ENCODE results near the gene CSKMT. TPM values are rescaled to one million over a fixed set of nuclear protein-coding genes. Genes with fewer than 3 reads are reported as not detected.
A peak's percentile ranks its signal among the peaks of the same experiment; 100 is the strongest.

Gene CSKMT
- polyA plus RNA-seq, 3 donors, result 9.7 to 18.6 (median 11.6) TPM

DNA sequence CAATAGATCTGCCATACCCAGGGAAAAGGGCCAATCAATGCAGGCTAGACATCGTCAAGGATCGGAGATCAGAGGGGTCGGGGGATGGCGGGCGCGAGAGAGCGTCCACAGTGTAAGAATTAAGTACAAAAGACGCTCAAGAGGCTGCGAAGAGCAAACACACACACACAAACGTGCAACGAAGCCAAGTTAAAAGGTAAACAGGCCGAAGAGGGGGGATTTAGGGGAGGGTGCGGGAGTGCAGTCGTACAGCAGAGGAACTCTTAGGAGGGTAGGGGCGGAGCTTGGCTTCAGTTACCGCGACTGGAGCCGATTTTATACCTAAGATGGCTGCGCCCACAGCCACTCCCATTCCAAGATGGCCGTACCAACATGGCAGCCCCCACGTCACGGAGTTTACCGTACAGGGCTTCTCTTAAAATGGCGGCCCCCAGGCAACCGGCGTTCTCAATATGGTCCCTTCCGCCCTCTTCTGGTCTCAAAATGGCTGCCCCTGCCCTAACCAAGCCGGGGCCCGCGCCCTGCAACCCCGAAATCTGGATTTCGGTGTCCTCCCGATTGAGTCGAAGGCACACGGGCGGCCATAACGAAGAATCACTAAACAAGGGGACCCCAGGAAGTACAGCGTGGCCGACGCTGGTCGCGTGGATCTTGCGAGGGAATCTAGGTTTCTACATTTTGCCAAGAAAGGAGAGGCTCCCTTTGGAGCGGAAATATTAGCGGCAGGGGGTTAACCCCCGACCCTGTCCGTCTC lies 44.3 kb downstream of the CSKMT start:
- peak overlapping the region; percentile 80 for H3K27ac ChIP-seq (ENCODE audit: low read depth, low read length)
- WGBS, 3 donors, result 0 to 5% (median 1%) methylated on average over 47 of the region's 47 CpGs

DNA sequence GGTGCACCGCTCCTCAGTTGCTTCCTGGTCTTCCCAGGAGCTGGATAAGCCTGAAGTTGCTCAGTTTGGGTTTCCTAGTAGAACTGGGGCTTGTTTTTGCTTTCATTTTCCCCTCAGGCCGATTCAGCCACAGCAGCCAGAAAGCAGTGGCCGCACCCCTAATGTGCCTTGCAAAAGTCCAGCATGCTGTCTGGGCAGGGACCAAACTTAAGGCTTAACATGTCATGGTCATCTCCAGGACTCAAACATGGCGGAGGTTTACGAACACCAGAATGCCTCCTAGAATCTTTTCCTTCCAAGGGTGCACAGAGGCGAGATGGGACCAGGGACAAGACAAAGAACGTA lies 44.9 kb downstream of the CSKMT start:
- H3K27ac ChIP-seq (ENCODE audit: low read depth, low read length), result peak overlapping the region; percentile 80
- 50 to 70% (median 51%) methylated on average over 7 of the region's 7 CpGs for whole genome bisulfite sequencing, 3 donors

DNA sequence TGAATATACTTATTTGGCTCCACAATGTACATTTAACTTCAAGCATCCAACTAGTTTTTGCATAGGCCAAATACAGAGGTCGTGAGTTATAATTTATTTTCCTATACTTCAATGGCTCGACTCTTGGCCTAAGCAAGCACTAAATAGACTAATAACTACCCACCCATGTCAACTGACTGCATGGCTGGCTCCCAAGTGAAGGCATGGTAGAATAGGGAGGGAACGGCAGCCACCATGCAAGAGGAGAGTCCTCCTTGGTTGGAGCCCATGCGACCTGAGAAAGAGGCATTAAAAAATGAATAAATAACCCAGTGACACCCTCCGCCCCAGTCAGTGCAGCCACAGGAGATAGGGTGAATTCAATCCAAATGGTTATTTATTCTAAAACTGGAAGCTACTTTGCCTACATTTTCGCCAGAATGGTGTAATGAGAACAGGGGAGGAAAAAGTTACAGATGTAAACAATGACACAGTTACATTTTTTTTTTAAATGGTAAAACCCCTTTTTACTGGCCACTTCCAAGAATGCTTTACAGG lies 47.2 kb downstream of the CSKMT start:
- no peak overlapping the region for H3K27ac ChIP-seq (ENCODE audit: low read depth, low read length)
- WGBS, 3 donors, result 39 to 84% (median 79%) methylated on average over 6 of the region's 6 CpGs

DNA sequence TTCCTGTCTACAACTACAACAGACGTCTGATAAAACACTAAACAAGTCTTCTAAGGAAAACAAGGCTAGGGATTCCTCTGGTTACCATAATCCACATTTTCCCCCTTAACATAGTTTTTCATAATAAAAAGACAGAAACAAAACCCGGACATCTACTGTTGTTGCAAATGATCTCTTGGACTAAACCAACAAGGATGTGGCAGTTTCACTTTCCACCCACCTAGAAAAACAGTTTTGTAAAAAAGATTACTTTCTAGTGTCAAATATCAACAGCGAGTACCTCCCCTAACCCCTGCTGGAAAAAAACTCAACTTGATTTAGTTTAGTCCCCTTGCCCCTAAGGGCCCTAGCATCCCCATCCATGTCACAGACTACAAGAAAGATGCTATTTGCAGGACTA lies 47.7 kb downstream of the CSKMT start:
- no peak overlapping the region for H3K27ac ChIP-seq (ENCODE audit: low read depth, low read length)

DNA sequence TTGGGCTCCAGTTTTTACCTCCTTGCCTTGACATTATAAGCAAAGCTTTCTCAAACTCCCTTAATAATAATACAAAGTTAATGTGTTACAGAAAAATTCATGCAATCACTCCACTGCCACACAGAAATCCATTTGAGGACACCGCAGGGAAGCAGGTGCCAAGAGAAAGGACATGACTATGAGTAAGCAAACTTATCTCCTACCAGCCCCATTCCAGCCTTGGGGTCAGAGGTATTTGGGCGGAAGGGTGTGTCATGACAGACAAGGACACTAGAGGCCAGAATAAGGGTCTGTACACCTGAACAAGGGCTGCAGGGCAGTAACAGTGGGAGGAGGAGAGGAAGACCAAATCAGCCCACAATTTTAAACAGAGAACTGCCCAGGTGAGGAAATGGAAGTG lies 48.2 kb downstream of the CSKMT start:
- H3K27ac ChIP-seq (ENCODE audit: low read depth, low read length), result no peak overlapping the region
- WGBS, 3 donors, result 30 to 93% (median 90%) methylated on average over 2 of the region's 2 CpGs

More for the DNA sequence above, 47.7 kb downstream of the CSKMT start:
- WGBS, 3 donors, result 20 to 63% (median 57%) methylated on average over 3 of the region's 3 CpGs

DNA sequence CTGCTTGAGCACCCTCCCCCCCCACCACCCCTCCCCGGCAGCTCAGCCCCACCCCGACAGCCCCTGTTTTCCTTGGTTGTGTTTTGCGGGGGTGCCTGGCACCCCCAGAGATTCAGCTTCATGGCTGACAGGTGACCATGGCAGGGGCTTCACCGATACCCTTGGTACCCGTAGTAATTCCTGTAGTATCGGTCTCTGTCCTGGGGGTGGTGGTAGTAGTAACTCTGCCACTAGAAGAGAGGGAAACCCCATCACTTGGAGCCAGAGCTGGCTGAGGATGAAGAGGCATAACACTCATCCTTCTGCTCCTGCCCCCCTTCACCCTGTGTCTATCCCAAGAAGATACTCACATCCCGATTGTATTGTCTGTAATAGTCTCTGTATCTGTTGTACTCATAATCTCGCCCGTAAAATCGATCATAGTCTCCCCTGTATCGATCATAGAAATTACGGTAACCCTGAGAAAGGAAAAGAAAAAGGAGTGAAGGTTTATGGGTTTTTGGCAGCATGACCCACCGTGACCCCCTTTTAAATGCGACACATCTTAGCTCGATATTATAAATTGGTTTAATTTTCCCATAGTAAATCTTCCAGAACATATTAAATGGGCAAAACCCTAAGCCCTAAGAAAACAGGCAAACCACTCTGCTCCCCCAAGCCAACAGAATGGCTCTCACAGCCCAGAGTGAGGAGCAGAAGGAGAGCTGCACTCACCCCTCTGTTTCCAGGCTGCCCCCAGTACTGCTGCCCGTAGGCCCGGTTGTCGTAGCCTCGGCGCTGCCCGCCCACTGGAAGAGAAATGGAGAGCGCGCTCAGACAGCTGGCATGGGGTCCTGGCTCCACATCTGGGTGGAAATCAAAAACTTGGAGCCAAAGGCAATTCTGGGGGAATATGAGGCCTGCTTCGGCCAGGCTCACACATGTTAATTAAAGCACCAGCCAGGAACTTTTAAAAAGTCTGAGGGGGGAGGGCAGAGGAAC lies 50.3 kb downstream of the CSKMT start:
- H3K27ac ChIP-seq (ENCODE audit: low read depth, low read length), result no peak overlapping the region
- WGBS, 3 donors, result 87 to 93% (median 92%) methylated on average over 24 of the region's 24 CpGs

DNA sequence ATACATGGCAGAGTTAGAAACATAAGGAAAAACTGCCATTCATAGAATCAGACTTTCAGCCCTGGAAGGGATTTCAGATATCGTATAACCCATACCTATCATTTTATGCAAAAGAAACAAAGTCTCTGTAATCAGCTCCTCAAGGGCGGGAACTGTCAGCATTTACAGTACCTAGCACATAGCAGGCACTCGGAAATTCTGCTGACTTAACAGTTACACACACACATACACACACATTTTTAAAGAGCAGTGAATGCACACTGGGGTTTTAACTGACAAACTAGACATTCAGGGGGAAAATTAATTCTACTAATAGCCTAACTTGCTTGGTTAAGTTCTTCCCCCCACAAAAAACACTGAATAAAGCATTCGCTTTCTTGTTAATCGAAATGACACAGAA lies 51.1 kb downstream of the CSKMT start:
- 76 to 93% (median 92%) methylated on average over 5 of the region's 5 CpGs for WGBS, 3 donors
- H3K27ac ChIP-seq (ENCODE audit: low read depth, low read length), result no peak overlapping the region

DNA sequence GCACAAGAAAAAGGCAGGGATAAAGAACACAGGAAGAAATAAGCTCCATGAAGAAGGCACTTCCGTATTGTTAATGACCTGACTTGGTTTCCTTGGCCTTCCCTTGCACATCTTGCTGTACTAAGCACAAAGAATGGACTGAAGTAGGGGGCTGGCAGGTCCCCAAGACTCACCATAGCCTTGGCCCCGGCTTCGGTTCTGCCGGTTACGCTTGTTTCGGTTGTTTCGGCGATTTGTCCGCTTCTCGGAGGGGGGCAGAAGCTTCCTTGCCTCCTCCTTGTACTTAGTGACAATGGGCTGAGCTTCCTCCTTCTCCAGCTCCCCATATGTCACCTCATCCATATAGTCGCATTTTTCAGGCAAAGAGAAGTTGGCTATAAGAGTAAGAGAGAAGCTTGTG lies 51.7 kb downstream of the CSKMT start:
- 68 to 93% (median 89%) methylated on average over 11 of the region's 11 CpGs for WGBS, 3 donors
- no peak overlapping the region for H3K27ac ChIP-seq (ENCODE audit: low read depth, low read length)

Other genes starting within 250 kb of the CSKMT start
- gene SCGB1A1, start 246.3 kb upstream of the CSKMT start, polyA plus RNA-seq, result under 1 TPM in 2 of 3 donors, not detected in 1; 0.54 to 0.82 TPM
- gene AHNAK, start 118.5 kb upstream of the CSKMT start, polyA plus RNA-seq, result 100 to 1,000 TPM in 2 of 3 donors, 10 to 100 TPM in 1; 27.1 to 199 (median 193) TPM
- 1,000 to 10,000 TPM; 1,025 to 2,248 (median 1,633) TPM for gene EEF1G, start 91.4 kb upstream of the CSKMT start, polyA plus RNA-seq
- 10 to 100 TPM; 15.8 to 16.2 (median 15.9) TPM for gene TUT1, start 73.8 kb upstream of the CSKMT start, polyA plus RNA-seq
- gene MTA2, start 63.4 kb upstream of the CSKMT start, polyA plus RNA-seq, result 10 to 100 TPM; 17.3 to 72.4 (median 48.1) TPM
- 100 to 1,000 TPM in 1 of 3 donors, 10 to 100 TPM in 2; 23.6 to 103 (median 79.4) TPM for gene EML3, start 52.5 kb upstream of the CSKMT start, polyA plus RNA-seq
- 10 to 100 TPM in 2 of 3 donors, 1 to 10 TPM in 1; 3.6 to 25.6 (median 21.1) TPM for gene ROM1, start 52.1 kb upstream of the CSKMT start, polyA plus RNA-seq
- 10 to 100 TPM; 25.0 to 42.7 (median 39.8) TPM for gene B3GAT3, start 43.3 kb upstream of the CSKMT start, polyA plus RNA-seq
- 100 to 1,000 TPM in 1 of 3 donors, 10 to 100 TPM in 2; 61.7 to 122 (median 86.9) TPM for gene GANAB, start 18.7 kb upstream of the CSKMT start, polyA plus RNA-seq
- gene INTS5, start 12.0 kb upstream of the CSKMT start, polyA plus RNA-seq, result 10 to 100 TPM in 1 of 3 donors, 1 to 10 TPM in 2; 6.6 to 12.2 (median 7.8) TPM
- 10 to 100 TPM; 46.5 to 78.3 (median 72.4) TPM for gene C11orf98, start 102 bp upstream of the CSKMT start, polyA plus RNA-seq
- 10 to 100 TPM in 2 of 3 donors, 1 to 10 TPM in 1; 9.4 to 16.0 (median 10.2) TPM for gene UQCC3, start 6.4 kb downstream of the CSKMT start, polyA plus RNA-seq
- gene LBHD1, start 7.0 kb downstream of the CSKMT start, polyA plus RNA-seq, result 1 to 10 TPM; 2.4 to 5.2 (median 4.4) TPM
- 100 to 1,000 TPM; 127 to 237 (median 188) TPM for gene UBXN1, start 13.8 kb downstream of the CSKMT start, polyA plus RNA-seq
- 10 to 100 TPM in 2 of 3 donors, 1 to 10 TPM in 1; 4.3 to 39.1 (median 17.7) TPM for gene LRRN4CL, start 24.2 kb downstream of the CSKMT start, polyA plus RNA-seq
- gene BSCL2, start 42.1 kb downstream of the CSKMT start, polyA plus RNA-seq, result 10 to 100 TPM; 45.9 to 61.7 (median 46.3) TPM
- under 1 TPM in 2 of 3 donors, not detected in 1; 0.09 to 0.12 TPM for gene GNG3, start 42.4 kb downstream of the CSKMT start, polyA plus RNA-seq
- 10 to 100 TPM; 17.2 to 34.2 (median 23.1) TPM for gene HNRNPUL2, start 62.1 kb downstream of the CSKMT start, polyA plus RNA-seq
- gene TTC9C, start 63.2 kb downstream of the CSKMT start, polyA plus RNA-seq, result 10 to 100 TPM; 15.1 to 30.1 (median 16.2) TPM
- 1 to 10 TPM; 1.7 to 4.2 (median 2.9) TPM for gene ZBTB3, start 88.8 kb downstream of the CSKMT start, polyA plus RNA-seq
- 100 to 1,000 TPM in 1 of 3 donors, 10 to 100 TPM in 2; 53.7 to 104 (median 86.3) TPM for gene POLR2G, start 96.3 kb downstream of the CSKMT start, polyA plus RNA-seq
- 10 to 100 TPM; 13.1 to 18.2 (median 14.7) TPM for gene TAF6L, start 106.1 kb downstream of the CSKMT start, polyA plus RNA-seq
- 10 to 100 TPM; 46.0 to 65.1 (median 48.4) TPM for gene TMEM179B, start 122.1 kb downstream of the CSKMT start, polyA plus RNA-seq
- 10 to 100 TPM; 16.2 to 19.9 (median 19.3) TPM for gene TMEM223, start 126.7 kb downstream of the CSKMT start, polyA plus RNA-seq
- gene NXF1, start 140.1 kb downstream of the CSKMT start, polyA plus RNA-seq, result 10 to 100 TPM; 45.1 to 85.1 (median 68.3) TPM
- gene STX5, start 166.7 kb downstream of the CSKMT start, polyA plus RNA-seq, result 10 to 100 TPM; 29.6 to 40.2 (median 32.2) TPM
- not detected for gene TEX54, start 167.5 kb downstream of the CSKMT start, polyA plus RNA-seq
- gene WDR74, start 174.3 kb downstream of the CSKMT start, polyA plus RNA-seq, result 10 to 100 TPM; 21.3 to 52.5 (median 37.5) TPM
- gene SLC3A2, start 215.6 kb downstream of the CSKMT start, polyA plus RNA-seq, result 100 to 1,000 TPM in 2 of 3 donors, 10 to 100 TPM in 1; 62.6 to 146 (median 103) TPM

Data from adipose tissue (tissue), 3 donors.